Right lobe of liver (tissue), 4 donors: ENCODE measurements around the gene LARP6.

Source experiments
- POLR2A ChIP-seq: fragments of 450-650 bp; IDR thresholded peaks from one replicate; pipeline ENCODE4 v1.6.1; 2017; ENCODE audit warnings: antibody characterized with exemption, mild to moderate bottlenecking
- TF ChIP-seq, protein P1 (sequence below), 4 donors: fragments of 200-600 bp in 3 of 4; fragments of 450-650 bp in 1 of 4; IDR thresholded peaks; one replicate each; pipeline versions ENCODE4 v1.5.1 to v1.8.0; 2016 to 2022; ENCODE audit warnings: antibody characterized with exemption in 4 of 4, mild to moderate bottlenecking in 2 of 4
- donor health status: DM: no; HTN: no; CAD: no.
- donor health status: DM: no; HTN: no; CAD: no.
- donor health status: DM: no; HTN: yes; CAD: no.

DNA sequence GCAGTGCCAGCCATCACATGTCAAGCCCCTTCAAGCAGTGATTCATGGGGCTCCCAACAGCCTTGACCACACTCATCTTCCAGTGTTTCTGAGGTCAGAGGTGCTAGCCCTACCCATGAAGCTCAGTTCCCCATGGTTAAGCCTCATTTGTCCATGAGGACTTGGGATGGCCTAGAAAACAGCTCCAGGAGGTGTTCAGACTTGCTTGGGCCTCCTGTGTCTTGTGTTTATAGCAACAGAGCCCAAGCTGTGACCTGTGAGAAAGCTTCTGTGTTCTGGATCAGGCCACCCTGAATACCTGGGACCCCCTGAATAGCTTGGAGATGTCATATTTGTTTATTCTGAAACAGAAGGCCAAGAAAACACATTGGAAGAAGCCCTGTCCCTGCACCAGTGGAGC is 36.7 kb downstream of the LARP6 start:
- TF ChIP-seq POLR2A: no peak
- TF ChIP-seq, protein P1, sequence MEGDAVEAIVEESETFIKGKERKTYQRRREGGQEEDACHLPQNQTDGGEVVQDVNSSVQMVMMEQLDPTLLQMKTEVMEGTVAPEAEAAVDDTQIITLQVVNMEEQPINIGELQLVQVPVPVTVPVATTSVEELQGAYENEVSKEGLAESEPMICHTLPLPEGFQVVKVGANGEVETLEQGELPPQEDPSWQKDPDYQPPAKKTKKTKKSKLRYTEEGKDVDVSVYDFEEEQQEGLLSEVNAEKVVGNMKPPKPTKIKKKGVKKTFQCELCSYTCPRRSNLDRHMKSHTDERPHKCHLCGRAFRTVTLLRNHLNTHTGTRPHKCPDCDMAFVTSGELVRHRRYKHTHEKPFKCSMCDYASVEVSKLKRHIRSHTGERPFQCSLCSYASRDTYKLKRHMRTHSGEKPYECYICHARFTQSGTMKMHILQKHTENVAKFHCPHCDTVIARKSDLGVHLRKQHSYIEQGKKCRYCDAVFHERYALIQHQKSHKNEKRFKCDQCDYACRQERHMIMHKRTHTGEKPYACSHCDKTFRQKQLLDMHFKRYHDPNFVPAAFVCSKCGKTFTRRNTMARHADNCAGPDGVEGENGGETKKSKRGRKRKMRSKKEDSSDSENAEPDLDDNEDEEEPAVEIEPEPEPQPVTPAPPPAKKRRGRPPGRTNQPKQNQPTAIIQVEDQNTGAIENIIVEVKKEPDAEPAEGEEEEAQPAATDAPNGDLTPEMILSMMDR (IDR thresholded peaks at IDR 0.05): no peak
